HG02571 (cell line): ENCODE measurements around the gene FZD1.

Source experiments
- ATAC-seq: cut with Tn5 transposase; IDR thresholded peaks from one replicate; pipeline ENCODE4 v1.9.1; 2021; ENCODE audit warnings: mild to moderate bottlenecking, moderate library complexity; ENCODE audit not compliant: unreplicated experiment

Gene FZD1

GRCh38 chr7:91264924-91265681 is 870 bp downstream of the FZD1 start:
- ATAC-seq: peak; percentile 27

GRCh38 chr7:91265693-91266066 is 1.4 kb downstream of the FZD1 start:
- ATAC-seq: no peak

- no peak for ATAC-seq
Measured at GRCh38 chr7:91266067-91266688, 1.9 kb downstream of the FZD1 start.

- ATAC-seq: no peak
Measured at GRCh38 chr7:91266689-91267090, 2.5 kb downstream of the FZD1 start.

- no peak for ATAC-seq
Measured at GRCh38 chr7:91267171-91267955, 3.1 kb downstream of the FZD1 start.

GRCh38 chr7:91270372-91270771 is 6.1 kb downstream of the FZD1 start:
- ATAC-seq: no peak

GRCh38 chr7:91276909-91277308 is 12.7 kb downstream of the FZD1 start:
- peak; percentile 67 for ATAC-seq

- ATAC-seq: peak; percentile 64
Measured at GRCh38 chr7:91280185-91280584, 16.0 kb downstream of the FZD1 start.

- ATAC-seq: no peak
Measured at GRCh38 chr7:91280604-91281003, 16.4 kb downstream of the FZD1 start.

GRCh38 chr7:91285696-91286355 is 21.6 kb downstream of the FZD1 start:
- ATAC-seq: no peak

GRCh38 chr7:91286432-91286831 is 22.2 kb downstream of the FZD1 start:
- no peak for ATAC-seq

GRCh38 chr7:91287371-91288084 is 23.3 kb downstream of the FZD1 start:
- ATAC-seq: no peak

- ATAC-seq: no peak
Measured at GRCh38 chr7:91288208-91288824, 24.1 kb downstream of the FZD1 start.

- no peak for ATAC-seq
Measured at GRCh38 chr7:91289633-91290254, 25.5 kb downstream of the FZD1 start.

- no peak for ATAC-seq
Measured at GRCh38 chr7:91291302-91291701, 27.1 kb downstream of the FZD1 start.

- no peak for ATAC-seq
Measured at GRCh38 chr7:91291902-91292301, 27.7 kb downstream of the FZD1 start.

GRCh38 chr7:91292506-91292905 is 28.3 kb downstream of the FZD1 start:
- ATAC-seq: no peak

GRCh38 chr7:91293136-91293535 is 28.9 kb downstream of the FZD1 start:
- no peak for ATAC-seq

GRCh38 chr7:91293840-91294239 is 29.6 kb downstream of the FZD1 start:
- no peak for ATAC-seq
